Measurements from ENCODE around the gene CSK. TPM values are rescaled to one million over a fixed set of nuclear protein-coding genes. Genes with fewer than 3 reads are reported as not detected.

The CSK gene
- polyA plus RNA-seq, 2 of the 4 experiments (the other 2 are of a cell fraction) = 17.8 to 63.0 TPM

DNA sequence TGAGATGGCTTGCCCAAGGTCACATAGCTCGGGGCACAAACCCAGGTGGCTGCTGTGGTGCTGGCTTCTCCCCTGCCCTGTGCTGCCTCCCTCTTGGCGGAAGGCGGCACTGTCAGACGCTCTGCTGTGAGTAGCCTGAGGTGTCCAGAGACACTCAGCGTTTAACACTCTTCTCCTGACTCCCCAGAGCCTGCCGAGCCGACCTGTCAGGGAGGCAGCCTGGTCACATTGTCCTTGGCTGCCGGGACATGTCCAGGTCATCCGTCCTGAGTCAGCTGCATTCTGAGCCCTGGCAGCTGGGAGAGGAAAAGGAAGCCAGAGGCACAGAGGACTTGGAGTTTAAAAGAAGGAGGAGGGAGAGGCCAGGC lies 35.5 kb downstream of the CSK start:
- H3K27ac ChIP-seq = no peak overlapping the region
- H3K4me2 ChIP-seq = no peak overlapping the region
- ChIA-PET POLR2A (interaction anchor here (0.7 kb wide), 1 partner anchor 551 kb away, joined by 3 read pairs; no protein-coding TSS in a partner anchor), CTCF (interaction anchor here (65.6 to 66.7 kb wide), 2 partner anchors 2 to 26 kb away, joined by 1908 read pairs; partner anchors contain the start of genes CPLX3, CSK, LMAN1L and ULK3)
- DNase-seq (ENCODE audit: low read depth in 1 of 2, low spot score in 1 of 2) (no peak), FAIRE-seq (no peak), ATAC-seq (peak; percentile 20 to 56; a peak in 3 of 6 replicates)
- 44% methylated on average over 9 of the region's 9 CpGs for WGBS (ENCODE audit: missing lambda C conversion rate)
- TF ChIP-seq, protein P1, sequence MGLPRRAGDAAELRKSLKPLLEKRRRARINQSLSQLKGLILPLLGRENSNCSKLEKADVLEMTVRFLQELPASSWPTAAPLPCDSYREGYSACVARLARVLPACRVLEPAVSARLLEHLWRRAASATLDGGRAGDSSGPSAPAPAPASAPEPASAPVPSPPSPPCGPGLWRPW (IDR thresholded peaks at IDR 0.05) = no peak
- TF ChIP-seq, protein P2, sequence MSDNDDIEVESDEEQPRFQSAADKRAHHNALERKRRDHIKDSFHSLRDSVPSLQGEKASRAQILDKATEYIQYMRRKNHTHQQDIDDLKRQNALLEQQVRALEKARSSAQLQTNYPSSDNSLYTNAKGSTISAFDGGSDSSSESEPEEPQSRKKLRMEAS (IDR thresholded peaks at IDR 0.05) = no peak
- no peak for TF ChIP-seq JUN (IDR thresholded peaks at IDR 0.05)
- no peak for TF ChIP-seq RARB (CRISPR knock-in tag; IDR thresholded peaks at IDR 0.05)
- no peak for TF ChIP-seq GATA3 (IDR thresholded peaks at IDR 0.05; ENCODE audit: borderline replicate concordance)
- TF ChIP-seq, protein P3, sequence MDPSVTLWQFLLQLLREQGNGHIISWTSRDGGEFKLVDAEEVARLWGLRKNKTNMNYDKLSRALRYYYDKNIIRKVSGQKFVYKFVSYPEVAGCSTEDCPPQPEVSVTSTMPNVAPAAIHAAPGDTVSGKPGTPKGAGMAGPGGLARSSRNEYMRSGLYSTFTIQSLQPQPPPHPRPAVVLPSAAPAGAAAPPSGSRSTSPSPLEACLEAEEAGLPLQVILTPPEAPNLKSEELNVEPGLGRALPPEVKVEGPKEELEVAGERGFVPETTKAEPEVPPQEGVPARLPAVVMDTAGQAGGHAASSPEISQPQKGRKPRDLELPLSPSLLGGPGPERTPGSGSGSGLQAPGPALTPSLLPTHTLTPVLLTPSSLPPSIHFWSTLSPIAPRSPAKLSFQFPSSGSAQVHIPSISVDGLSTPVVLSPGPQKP (IDR thresholded peaks at IDR 0.05; ENCODE audit: low read depth, low read length) = no peak
- TF ChIP-seq SMC3 (IDR thresholded peaks at IDR 0.05) = no peak
- no peak for TF ChIP-seq ZFP36 (IDR thresholded peaks at IDR 0.05; ENCODE audit: borderline replicate concordance, partially characterized antibody)
- TF ChIP-seq, protein P4, sequence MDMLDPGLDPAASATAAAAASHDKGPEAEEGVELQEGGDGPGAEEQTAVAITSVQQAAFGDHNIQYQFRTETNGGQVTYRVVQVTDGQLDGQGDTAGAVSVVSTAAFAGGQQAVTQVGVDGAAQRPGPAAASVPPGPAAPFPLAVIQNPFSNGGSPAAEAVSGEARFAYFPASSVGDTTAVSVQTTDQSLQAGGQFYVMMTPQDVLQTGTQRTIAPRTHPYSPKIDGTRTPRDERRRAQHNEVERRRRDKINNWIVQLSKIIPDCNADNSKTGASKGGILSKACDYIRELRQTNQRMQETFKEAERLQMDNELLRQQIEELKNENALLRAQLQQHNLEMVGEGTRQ (IDR thresholded peaks at IDR 0.05) = no peak
- no peak for TF ChIP-seq SREBF2 (IDR thresholded peaks at IDR 0.05)
- TF ChIP-seq, protein P5, sequence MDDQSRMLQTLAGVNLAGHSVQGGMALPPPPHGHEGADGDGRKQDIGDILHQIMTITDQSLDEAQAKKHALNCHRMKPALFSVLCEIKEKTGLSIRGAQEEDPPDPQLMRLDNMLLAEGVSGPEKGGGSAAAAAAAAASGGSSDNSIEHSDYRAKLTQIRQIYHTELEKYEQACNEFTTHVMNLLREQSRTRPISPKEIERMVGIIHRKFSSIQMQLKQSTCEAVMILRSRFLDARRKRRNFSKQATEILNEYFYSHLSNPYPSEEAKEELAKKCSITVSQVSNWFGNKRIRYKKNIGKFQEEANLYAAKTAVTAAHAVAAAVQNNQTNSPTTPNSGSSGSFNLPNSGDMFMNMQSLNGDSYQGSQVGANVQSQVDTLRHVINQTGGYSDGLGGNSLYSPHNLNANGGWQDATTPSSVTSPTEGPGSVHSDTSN (IDR thresholded peaks at IDR 0.05) = no peak
- no peak for TF ChIP-seq JUNB (IDR thresholded peaks at IDR 0.05)
- TF ChIP-seq, protein P6, sequence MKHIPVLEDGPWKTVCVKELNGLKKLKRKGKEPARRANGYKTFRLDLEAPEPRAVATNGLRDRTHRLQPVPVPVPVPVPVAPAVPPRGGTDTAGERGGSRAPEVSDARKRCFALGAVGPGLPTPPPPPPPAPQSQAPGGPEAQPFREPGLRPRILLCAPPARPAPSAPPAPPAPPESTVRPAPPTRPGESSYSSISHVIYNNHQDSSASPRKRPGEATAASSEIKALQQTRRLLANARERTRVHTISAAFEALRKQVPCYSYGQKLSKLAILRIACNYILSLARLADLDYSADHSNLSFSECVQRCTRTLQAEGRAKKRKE (CRISPR knock-in tag; IDR thresholded peaks at IDR 0.05; ENCODE audit: low read depth) = no peak
- no peak for TF ChIP-seq CBX2 (IDR thresholded peaks at IDR 0.05; ENCODE audit: borderline replicate concordance, low read depth)
- peaks cover 14% of the 10 kb centered on the region for H3K4me1 ChIP-seq
- no peaks in the 10 kb centered on the region for H3K9me3 ChIP-seq
- H3K4me3 ChIP-seq = no peak overlapping the region

DNA sequence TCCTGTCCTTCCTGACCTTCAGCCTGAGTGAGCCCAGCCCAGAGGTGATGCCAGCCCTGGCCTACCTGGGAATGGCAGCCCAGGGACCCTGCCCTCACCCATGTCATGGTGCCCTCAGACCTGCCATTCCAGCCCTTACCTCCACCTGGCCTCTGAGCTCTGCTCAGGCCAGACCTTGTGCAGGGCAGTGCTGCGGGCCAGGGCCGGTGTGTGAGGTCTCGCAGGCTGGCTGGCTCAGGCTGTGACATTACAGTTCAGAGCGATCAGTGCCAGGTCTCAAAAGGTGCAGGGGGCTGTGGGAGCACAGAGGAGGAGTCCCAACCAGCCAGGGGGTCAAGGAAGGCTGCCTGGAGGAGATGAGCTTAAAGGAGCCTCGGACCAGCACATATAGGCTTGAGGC lies 38.2 kb downstream of the CSK start:
- Histone ChIP-seq H3K4me1 (peaks cover 10% of the 10 kb centered on the region), H3K4me3 (no peak overlapping the region), H3K9me3 (no peaks in the 10 kb centered on the region), H3K27ac (no peak overlapping the region), H3K4me2 (no peak overlapping the region)
- WGBS (ENCODE audit: missing lambda C conversion rate) = 56% methylated on average over 3 of the region's 5 CpGs
- ChIA-PET POLR2A (no interaction called here), CTCF (interaction anchor here (65.6 to 66.7 kb wide), 2 partner anchors 1 to 29 kb away, joined by 1908 read pairs; partner anchors contain the start of genes CPLX3, CSK, LMAN1L and ULK3)
- DNase-seq (ENCODE audit: low read depth in 1 of 2, low spot score in 1 of 2) (no peak), FAIRE-seq (no peak), ATAC-seq (no peak)
- TF ChIP-seq NPAS2 (CRISPR knock-in tag; IDR thresholded peaks at IDR 0.05; ENCODE audit: borderline replicate concordance) (no peak), RCOR1 (IDR thresholded peaks at IDR 0.05; ENCODE audit: low read depth, low read length) (no peak), RARB (CRISPR knock-in tag; IDR thresholded peaks at IDR 0.05) (no peak), ZFP36 (IDR thresholded peaks at IDR 0.05; ENCODE audit: borderline replicate concordance, partially characterized antibody) (no peak), FOXS1 (CRISPR knock-in tag; IDR thresholded peaks at IDR 0.05) (no peak), MYC (IDR thresholded peaks at IDR 0.05; ENCODE audit: borderline replicate concordance, low read length) (no peak), BHLHE40 (IDR thresholded peaks at IDR 0.05; ENCODE audit: low read depth, low read length) (no peak), ZSCAN20 (CRISPR knock-in tag; IDR thresholded peaks at IDR 0.05) (no peak), SMC3 (IDR thresholded peaks at IDR 0.05) (no peak), POLR2A (IDR thresholded peaks at IDR 0.05; ENCODE audit: low read length) (no peak), CHD2 (IDR thresholded peaks at IDR 0.05; ENCODE audit: low read length, partially characterized antibody) (no peak), KDM5A (IDR thresholded peaks at IDR 0.05) (no peak), SREBF2 (IDR thresholded peaks at IDR 0.05) (no peak), HDAC2 (IDR thresholded peaks at IDR 0.05) (no peak), TP53 (CRISPR knock-in tag; IDR thresholded peaks at IDR 0.05) (no peak), NR3C1 (IDR thresholded peaks at IDR 0.05) (no peak)
- TF ChIP-seq, protein P3 (IDR thresholded peaks at IDR 0.05; ENCODE audit: low read depth, low read length) = no peak
- TF ChIP-seq, protein P1 (IDR thresholded peaks at IDR 0.05) = no peak
- TF ChIP-seq, protein P7, sequence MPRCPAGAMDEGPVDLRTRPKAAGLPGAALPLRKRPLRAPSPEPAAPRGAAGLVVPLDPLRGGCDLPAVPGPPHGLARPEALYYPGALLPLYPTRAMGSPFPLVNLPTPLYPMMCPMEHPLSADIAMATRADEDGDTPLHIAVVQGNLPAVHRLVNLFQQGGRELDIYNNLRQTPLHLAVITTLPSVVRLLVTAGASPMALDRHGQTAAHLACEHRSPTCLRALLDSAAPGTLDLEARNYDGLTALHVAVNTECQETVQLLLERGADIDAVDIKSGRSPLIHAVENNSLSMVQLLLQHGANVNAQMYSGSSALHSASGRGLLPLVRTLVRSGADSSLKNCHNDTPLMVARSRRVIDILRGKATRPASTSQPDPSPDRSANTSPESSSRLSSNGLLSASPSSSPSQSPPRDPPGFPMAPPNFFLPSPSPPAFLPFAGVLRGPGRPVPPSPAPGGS (IDR thresholded peaks at IDR 0.05) = no peak
- TF ChIP-seq, protein P2 (IDR thresholded peaks at IDR 0.05) = no peak
